Upper lobe of left lung (tissue), 4 donors: ENCODE data around the gene DNER.

Experiments used
- CTCF ChIP-seq, 6 experiments: fragments of 450-650 bp in 4 of 6; fragments of 200-600 bp in 2 of 6; sonication (generic) in 2 of 6; IDR thresholded peaks; one replicate each; pipeline ENCODE4 v1.5.1; 2016 to 2019; ENCODE audit warnings: antibody characterized with exemption in 6 of 6
- POLR2A ChIP-seq, 4 donors: fragments of 450-650 bp; IDR thresholded peaks; one replicate each; pipeline ENCODE4 v1.5.1; 2016 to 2017; ENCODE audit warnings: antibody characterized with exemption in 4 of 4, mild to moderate bottlenecking in 2 of 4

GRCh38 chr2:229412686-229413085, 301.7 kb downstream of the DNER start:
- no peak for TF ChIP-seq CTCF (IDR thresholded peaks at IDR 0.05)
- no peak for TF ChIP-seq POLR2A (IDR thresholded peaks at IDR 0.05)
